LNCAP (cell line): ENCODE results near the gene ZFYVE27.

ENCODE experiments used
- CTCF ChIP-seq: fragments of 450-650 bp; IDR thresholded peaks from 2 replicates; pipeline ENCODE4 v1.5.1; 2017; ENCODE audit warnings: mild to moderate bottlenecking

The ZFYVE27 gene

GRCh38 chr10:97779492-97779891 lies 42.6 kb downstream of the ZFYVE27 start:
- no peak for TF ChIP-seq CTCF

DNA sequence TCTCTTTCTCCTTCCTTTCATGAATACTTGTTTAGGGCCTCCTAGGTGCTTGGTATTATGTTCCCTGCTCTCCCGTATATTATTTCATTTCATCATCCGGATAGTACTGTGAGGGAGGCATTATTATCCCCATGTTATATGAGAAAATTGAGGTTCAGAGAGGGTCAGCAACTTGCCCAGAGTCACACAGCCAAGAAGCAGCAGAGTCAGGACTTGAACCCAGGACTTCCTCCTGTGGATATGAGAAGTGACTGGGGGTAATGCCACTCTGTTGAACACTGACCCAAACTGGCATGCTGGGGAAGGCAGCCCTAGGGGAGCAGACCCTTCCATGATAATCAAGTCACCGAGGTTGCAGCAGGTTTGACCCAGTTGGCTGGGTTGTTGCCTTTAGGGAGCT lies 43.0 kb downstream of the ZFYVE27 start:
- no peak for TF ChIP-seq CTCF

DNA sequence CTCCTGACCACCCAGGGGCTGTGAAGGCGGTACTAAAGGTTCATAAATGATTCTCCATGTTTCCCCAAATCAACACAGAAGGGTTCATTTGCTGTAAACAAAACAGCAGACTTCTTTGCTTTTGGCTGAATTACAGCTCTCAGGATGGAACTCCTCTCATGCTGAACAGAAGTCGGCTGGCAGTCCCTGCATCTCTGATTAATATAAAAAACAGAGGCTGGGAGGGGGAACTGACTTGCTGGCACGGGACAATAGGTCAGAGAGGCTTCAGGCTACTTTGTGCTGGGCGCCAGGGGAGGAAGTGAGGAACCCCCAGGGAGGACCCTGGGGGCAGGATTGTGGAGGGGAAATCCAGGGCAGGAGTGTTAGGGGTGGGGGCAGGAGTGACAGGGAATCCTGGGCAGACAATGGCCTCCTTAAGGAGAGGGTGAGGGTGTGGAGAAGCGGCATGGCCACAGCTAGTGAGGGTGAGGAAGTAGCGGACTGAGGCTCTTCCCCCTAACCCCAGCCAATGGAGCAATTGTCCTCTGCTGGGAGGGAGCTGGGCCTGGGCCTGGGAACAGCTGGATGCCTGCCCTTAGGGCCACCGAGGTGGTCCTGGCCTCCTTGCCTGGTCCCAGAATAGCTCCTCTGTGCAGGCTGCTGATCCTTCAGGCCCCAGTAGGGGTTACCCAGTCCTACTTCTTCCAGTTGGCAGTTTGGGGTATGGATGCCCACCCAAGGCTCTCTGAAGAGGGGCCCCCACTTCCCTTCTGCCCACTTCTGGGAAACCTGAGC lies 44.1 kb downstream of the ZFYVE27 start:
- TF ChIP-seq CTCF: no peak

DNA sequence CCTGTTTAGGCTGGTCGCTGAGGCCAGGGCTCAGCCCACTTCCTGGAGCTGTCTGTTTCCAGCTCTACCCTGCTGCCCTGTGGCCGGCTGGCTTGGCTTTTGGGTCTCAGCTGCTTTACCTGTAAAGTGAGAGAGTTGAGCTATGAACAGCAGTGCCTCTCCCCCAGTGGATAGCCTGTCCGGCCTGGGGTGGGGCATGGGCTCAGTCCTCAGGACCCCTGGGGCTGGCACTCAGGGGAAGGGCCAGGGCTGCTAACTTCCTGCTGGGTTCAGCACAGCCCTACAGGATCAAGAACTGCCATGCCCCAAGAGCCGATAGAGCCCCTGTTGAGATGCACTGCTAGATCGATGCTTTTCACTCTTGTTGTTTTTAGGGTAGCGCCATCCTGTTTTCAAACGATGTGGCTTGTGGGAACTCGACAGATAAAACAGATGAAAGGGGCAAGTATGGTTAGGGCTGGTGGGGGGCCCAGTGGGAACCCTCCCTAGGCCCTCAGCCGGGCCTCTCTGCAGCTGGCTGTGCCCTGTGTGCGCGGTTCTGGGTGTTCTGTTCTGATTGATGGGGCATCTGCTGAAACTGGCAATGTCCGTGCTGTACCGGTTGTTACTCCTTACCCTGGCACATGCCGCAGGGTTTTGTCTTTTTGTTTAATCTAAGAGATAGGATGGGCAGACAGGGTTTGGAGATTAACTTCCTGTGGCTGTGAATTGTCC lies 44.8 kb downstream of the ZFYVE27 start:
- TF ChIP-seq CTCF: no peak

- TF ChIP-seq CTCF: no peak
Measured at GRCh38 chr10:97782455-97783228, 45.7 kb downstream of the ZFYVE27 start.

GRCh38 chr10:97784200-97784810 lies 47.4 kb downstream of the ZFYVE27 start:
- TF ChIP-seq CTCF: no peak

- TF ChIP-seq CTCF: no peak
Measured at GRCh38 chr10:97785231-97785630, 48.3 kb downstream of the ZFYVE27 start.
